ENCODE results near the gene ENTPD2.
"Not testable (repeated sequence)": the region's sequence is repeated elsewhere in the genome, so short reads cannot be mapped to it uniquely, and the experiment has no call there.

The ENTPD2 gene

GRCh38 chr9:137015976-137016375 is 37.9 kb downstream of the ENTPD2 start:
- DNase-seq = no peak

DNA sequence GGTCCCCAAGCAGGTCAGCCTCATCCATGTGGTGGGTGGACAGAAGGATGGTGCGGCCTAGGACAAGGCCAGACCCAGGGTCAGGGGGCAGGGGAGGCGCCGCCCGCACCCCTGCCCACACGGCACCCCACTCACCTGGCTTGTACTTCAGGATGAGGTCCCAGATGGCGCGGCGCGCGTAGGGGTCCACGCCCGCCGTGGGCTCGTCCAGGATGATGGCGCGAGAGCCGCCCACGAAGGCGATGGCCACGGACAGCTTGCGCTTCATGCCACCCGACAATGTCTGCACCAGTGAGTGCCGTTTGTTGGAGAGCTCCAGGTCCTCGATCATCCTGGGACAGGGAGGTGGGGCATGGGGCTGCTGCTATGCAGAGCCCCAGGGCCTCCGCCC is 38.3 kb downstream of the ENTPD2 start:
- no peak for DNase-seq

GRCh38 chr9:137014776-137015539 is 38.9 kb downstream of the ENTPD2 start:
- DNase-seq = no peak

- DNase-seq = no peak
Measured at GRCh38 chr9:137014166-137014565, 39.7 kb downstream of the ENTPD2 start.

- DNase-seq = no peak
Measured at GRCh38 chr9:137013571-137013940, 40.3 kb downstream of the ENTPD2 start.

- no peak for DNase-seq
Measured at GRCh38 chr9:137012694-137013570, 40.9 kb downstream of the ENTPD2 start.

- DNase-seq = no peak
Measured at GRCh38 chr9:137011907-137012675, 41.8 kb downstream of the ENTPD2 start.

GRCh38 chr9:137011156-137011555 is 42.7 kb downstream of the ENTPD2 start:
- DNase-seq = no peak

GRCh38 chr9:137009938-137010732 is 43.7 kb downstream of the ENTPD2 start:
- no peak for DNase-seq

- no peak for DNase-seq
Measured at GRCh38 chr9:137009217-137009616, 44.6 kb downstream of the ENTPD2 start.

- no peak for DNase-seq
Measured at GRCh38 chr9:137008312-137008711, 45.5 kb downstream of the ENTPD2 start.

GRCh38 chr9:137007816-137008270 is 46.0 kb downstream of the ENTPD2 start:
- DNase-seq = no peak

DNA sequence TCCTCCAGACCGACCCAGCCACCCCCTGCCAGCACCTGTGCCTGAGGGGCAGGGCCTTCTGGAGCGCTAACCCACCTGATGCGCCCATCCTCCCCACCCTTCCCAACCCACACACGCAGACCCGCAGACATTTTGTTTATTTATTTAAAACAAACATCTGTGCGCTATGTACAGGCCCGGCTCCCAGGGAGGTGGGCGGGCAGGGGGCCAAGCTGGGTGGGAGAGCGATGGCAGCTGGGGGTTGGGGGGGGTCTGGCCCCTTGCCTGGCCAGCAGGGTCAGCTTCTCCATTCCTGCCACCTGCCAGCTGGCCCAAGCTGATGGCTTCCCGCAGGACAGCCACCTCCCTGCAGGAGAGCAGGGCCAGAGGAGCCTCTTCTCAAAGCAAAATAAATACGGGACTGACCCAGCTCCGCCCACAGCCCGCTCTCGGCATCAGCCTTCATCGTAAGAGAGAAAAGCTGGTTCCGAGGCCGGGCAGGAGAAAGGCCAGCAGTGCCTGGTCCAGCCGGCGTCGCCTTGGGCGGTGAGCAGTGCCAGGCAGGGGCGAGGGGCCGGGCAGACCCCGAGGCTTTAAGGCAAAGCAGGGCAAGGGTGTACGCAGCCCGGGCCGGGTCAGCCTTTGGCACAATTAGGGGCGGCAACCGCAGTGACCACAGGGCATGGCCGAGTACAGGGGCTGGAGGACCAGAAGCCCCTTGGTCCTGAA is 46.6 kb downstream of the ENTPD2 start:
- no peak for DNase-seq

GRCh38 chr9:137006116-137007003 is 47.5 kb downstream of the ENTPD2 start:
- DNase-seq = no peak

- not testable (repeated sequence) for DNase-seq
Measured at GRCh38 chr9:137004285-137004684, 49.6 kb downstream of the ENTPD2 start.

DNA sequence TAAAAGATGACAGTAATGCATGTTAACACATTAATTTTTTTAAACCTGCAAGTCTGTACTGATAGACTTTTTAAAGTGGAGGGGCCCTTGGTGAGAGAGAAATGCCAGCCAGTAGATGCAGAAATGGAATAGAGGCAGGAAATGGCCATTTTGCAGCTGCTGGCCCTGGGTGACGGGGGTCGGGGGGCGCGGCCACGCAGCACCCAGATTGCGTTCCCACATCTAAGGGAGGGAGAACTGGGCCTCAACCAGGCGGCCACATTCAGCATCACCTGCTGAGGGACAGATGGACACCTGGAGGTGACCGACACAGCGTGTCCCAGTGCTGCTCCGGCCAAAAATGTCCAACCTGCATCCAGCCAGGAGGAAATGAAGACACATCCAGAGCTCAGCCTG is 51.2 kb downstream of the ENTPD2 start:
- no peak for DNase-seq

- no peak for DNase-seq
Measured at GRCh38 chr9:137001857-137002645, 51.8 kb downstream of the ENTPD2 start.

- DNase-seq = no peak
Measured at GRCh38 chr9:137000177-137000930, 53.5 kb downstream of the ENTPD2 start.
